Neuronal stem cell (in vitro differentiated cells): Measurements from ENCODE around the gene TM2D3.
"Not testable (repeated sequence)": the region's sequence is repeated elsewhere in the genome, so short reads cannot be mapped to it uniquely, and the experiment has no call there.

Experiments used
- DNase-seq: peaks from one replicate; pipeline ENCODE4 v3.0.0-alpha.2; 2013; ENCODE audit warnings: low spot score
- H2AFZ ChIP-seq: one replicate; pipeline ENCODE4 v1.6.1; 2013; ENCODE audit warnings: mild to moderate bottlenecking, low read length, inconsistent platforms
- H2AK5ac ChIP-seq: 2 replicates; pipeline ENCODE4 v1.6.1; 2013; ENCODE audit warnings: low read depth, mild to moderate bottlenecking, inconsistent platforms, low read length, moderate library complexity, mixed read lengths
- H2BK120ac ChIP-seq: 2 replicates; pipeline ENCODE4 v1.6.1; 2013; ENCODE audit warnings: low read depth, mild to moderate bottlenecking, inconsistent platforms, low read length, moderate library complexity, mixed read lengths
- H2BK12ac ChIP-seq: one replicate; pipeline ENCODE4 v1.6.1; 2013; ENCODE audit warnings: low read length, inconsistent platforms
- H2BK15ac ChIP-seq: 2 replicates; pipeline ENCODE4 v1.6.1; 2013; ENCODE audit warnings: mild to moderate bottlenecking, low read length, inconsistent platforms, mixed read lengths
- H2BK5ac ChIP-seq: one replicate; pipeline ENCODE4 v1.6.1; 2013; ENCODE audit warnings: inconsistent platforms, mild to moderate bottlenecking, low read length, moderate library complexity
- H3K14ac ChIP-seq: one replicate; pipeline ENCODE4 v1.6.1; 2013; ENCODE audit warnings: low read length, inconsistent platforms
- H3K18ac ChIP-seq: 2 replicates; pipeline ENCODE4 v1.6.1; 2013; ENCODE audit warnings: low read length, inconsistent platforms
- H3K23ac ChIP-seq: 2 replicates; pipeline ENCODE4 v1.6.1; 2013; ENCODE audit warnings: low read depth, mild to moderate bottlenecking, mixed read lengths, low read length, inconsistent platforms; ENCODE audit not compliant: poor library complexity
- H3K27ac ChIP-seq: replicated peaks from 3 replicates; pipeline ENCODE4 v1.5.1; 2013; ENCODE audit warnings: low read length, inconsistent platforms
- H3K27me3 ChIP-seq, 3 experiments: 2 replicates each; pipeline ENCODE4 v1.6.1; 2013; ENCODE audit warnings: low read length in 3 of 3, mild to moderate bottlenecking in 2 of 3, inconsistent platforms in 1 of 3, low read depth in 1 of 3, mixed read lengths in 1 of 3, moderate library complexity in 1 of 3; ENCODE audit not compliant: control insufficient read depth in 3 of 3, insufficient read depth in 3 of 3
- H3K36me3 ChIP-seq, 2 donors: replicated peaks in 1 of 2; 2 replicates each; pipeline ENCODE4 v1.6.1; 2013; ENCODE audit warnings: low read length in 2 of 2; ENCODE audit not compliant: control insufficient read depth in 2 of 2, insufficient read depth in 2 of 2
- H3K4ac ChIP-seq: 2 replicates; pipeline ENCODE4 v1.6.1; 2013; ENCODE audit warnings: inconsistent platforms, mild to moderate bottlenecking, low read length, moderate library complexity
- H3K4me1 ChIP-seq, 2 donors: 1 replicate in 1 of 2; 2 replicates in 1 of 2; pipeline ENCODE4 v1.6.1; 2013; ENCODE audit warnings: low read length in 2 of 2, low read depth in 1 of 2; ENCODE audit not compliant: control insufficient read depth in 2 of 2, insufficient read depth in 1 of 2
- H3K4me2 ChIP-seq: one replicate; pipeline ENCODE4 v1.6.1; 2013; ENCODE audit warnings: mild to moderate bottlenecking, low read length, inconsistent platforms; ENCODE audit not compliant: insufficient read depth, poor library complexity, severe bottlenecking
- H3K4me3 ChIP-seq, 2 donors: 2 replicates each; pipeline ENCODE4 v1.5.1; 2013; ENCODE audit warnings: low read length in 2 of 2, mild to moderate bottlenecking in 2 of 2, inconsistent platforms in 1 of 2, moderate library complexity in 1 of 2
- H3K79me1 ChIP-seq: one replicate; pipeline ENCODE4 v1.6.1; 2013; ENCODE audit warnings: low read depth, mild to moderate bottlenecking, inconsistent platforms, low read length, moderate library complexity
- H3K9ac ChIP-seq: one replicate; pipeline ENCODE4 v1.6.1; 2013; ENCODE audit warnings: mild to moderate bottlenecking, low read depth, low read length, inconsistent platforms; ENCODE audit not compliant: poor library complexity
- H3K9me3 ChIP-seq, 2 donors: replicated peaks in 1 of 2; 2 replicates each; pipeline versions ENCODE3 to v1.6.1; 2013; ENCODE audit warnings: low read length in 2 of 2, mild to moderate bottlenecking in 2 of 2, inconsistent platforms in 1 of 2, low read depth in 1 of 2, mixed read lengths in 1 of 2, moderate library complexity in 1 of 2; ENCODE audit not compliant: control insufficient read depth in 2 of 2, insufficient read depth in 1 of 2
- H4K8ac ChIP-seq: one replicate; pipeline ENCODE4 v1.6.1; 2013; ENCODE audit warnings: low read depth, mild to moderate bottlenecking, inconsistent platforms, low read length, moderate library complexity
- H4K91ac ChIP-seq: one replicate; pipeline ENCODE4 v1.6.1; 2013; ENCODE audit warnings: low read length, low read depth, mild to moderate bottlenecking, inconsistent platforms; ENCODE audit not compliant: poor library complexity
- WGBS, 2 donors: extraction: QIAGEN DNeasy Blood & Tissue Kit; methylation state at CpG; one replicate each; pipeline ENCODE4 v1.1.7; 2013; ENCODE audit warnings: missing lambda C conversion rate in 2 of 2, mixed read lengths in 1 of 2; ENCODE audit not compliant: insufficient read length in 2 of 2, insufficient replicate concordance in 1 of 2; ENCODE audit errors: extremely low coverage in 2 of 2; 5-methylcytosine and 5-hydroxymethylcytosine counted together

Gene TM2D3

GRCh38 chr15:101637038-101637437 is 15.1 kb downstream of the TM2D3 start:
- no peak overlapping the region for H3K23ac ChIP-seq

GRCh38 chr15:101635944-101636727 is 16.0 kb downstream of the TM2D3 start:
- Histone ChIP-seq H3K27me3 (no peaks in the 10 kb centered on the region), H2AK5ac (no peak overlapping the region), H3K36me3 (peaks cover 0 to 25% of the 10 kb centered on the region in 2 donors), H2BK120ac (no peak overlapping the region), H3K18ac (no peak overlapping the region), H3K14ac (no peak overlapping the region), H4K91ac (no peak overlapping the region), H3K9me3 (no peaks in the 10 kb centered on the region), H3K9ac (no peak overlapping the region), H2BK5ac (no peak overlapping the region), H4K8ac (no peak overlapping the region), H3K4me2 (no peak overlapping the region), H2BK15ac (no peak overlapping the region), H3K4ac (no peak overlapping the region), H3K27ac (no peak overlapping the region), H3K23ac (no peak overlapping the region), H3K79me1 (no peaks in the 10 kb centered on the region), H2AFZ (no peak overlapping the region), H3K4me1 (peaks cover 0 to 3% of the 10 kb centered on the region in 2 donors), H2BK12ac (no peak overlapping the region), H3K4me3 (no peak overlapping the region)
- no CpG with 5 or more reads among the region's 7 CpGs for WGBS, 2 donors
- no peak for DNase-seq

More at GRCh38 chr15:101637038-101637437, 15.1 kb downstream of the TM2D3 start:
- H2AK5ac ChIP-seq: no peak overlapping the region
- H3K4me2 ChIP-seq: no peak overlapping the region
- no peak overlapping the region for H3K27ac ChIP-seq
- no peak overlapping the region for H2BK15ac ChIP-seq
- H2BK120ac ChIP-seq: no peak overlapping the region
- no peaks in the 10 kb centered on the region for H3K27me3 ChIP-seq
- DNase-seq: no peak
- WGBS, 2 donors: no CpG with 5 or more reads among the region's 3 CpGs
- H2BK12ac ChIP-seq: no peak overlapping the region
- H4K91ac ChIP-seq: no peak overlapping the region
- no peak overlapping the region for H4K8ac ChIP-seq
- H3K9ac ChIP-seq: no peak overlapping the region
- H2BK5ac ChIP-seq: no peak overlapping the region
- H3K4me3 ChIP-seq: no peak overlapping the region
- no peaks in the 10 kb centered on the region for H3K79me1 ChIP-seq
- H3K4me1 ChIP-seq: peaks cover 0 to 3% of the 10 kb centered on the region in 2 donors
- no peaks in the 10 kb centered on the region for H3K9me3 ChIP-seq
- no peak overlapping the region for H2AFZ ChIP-seq
- H3K14ac ChIP-seq: no peak overlapping the region
- H3K18ac ChIP-seq: no peak overlapping the region
- H3K36me3 ChIP-seq: peaks cover 0 to 33% of the 10 kb centered on the region in 2 donors
- no peak overlapping the region for H3K4ac ChIP-seq

- no peaks in the 10 kb centered on the region for H3K27me3 ChIP-seq
- H3K36me3 ChIP-seq: peaks cover 0 to 3% of the 10 kb centered on the region in 2 donors
- no peak overlapping the region for H3K18ac ChIP-seq
- H3K4ac ChIP-seq: no peak overlapping the region
- no peak overlapping the region for H2AFZ ChIP-seq
- no peak overlapping the region for H3K14ac ChIP-seq
- no peak overlapping the region for H4K8ac ChIP-seq
- H3K79me1 ChIP-seq: no peaks in the 10 kb centered on the region
- H2AK5ac ChIP-seq: no peak overlapping the region
- no peak overlapping the region for H4K91ac ChIP-seq
- H3K4me2 ChIP-seq: no peak overlapping the region
- peaks cover 0 to 3% of the 10 kb centered on the region in 2 donors for H3K4me1 ChIP-seq
- H3K9ac ChIP-seq: no peak overlapping the region
- no peak overlapping the region for H2BK15ac ChIP-seq
- no peak overlapping the region for H2BK5ac ChIP-seq
- H2BK12ac ChIP-seq: no peak overlapping the region
- WGBS, 2 donors: no CpG with 5 or more reads among the region's 3 CpGs
- H3K23ac ChIP-seq: no peak overlapping the region
- no peak for DNase-seq
- no peaks in the 10 kb centered on the region for H3K9me3 ChIP-seq
- H3K4me3 ChIP-seq: no peak overlapping the region
- H2BK120ac ChIP-seq: no peak overlapping the region
- H3K27ac ChIP-seq: no peak overlapping the region
Observed at GRCh38 chr15:101633356-101633755, 18.8 kb downstream of the TM2D3 start.

- WGBS, 2 donors: no CpG with 5 or more reads among the region's 15 CpGs
- not testable (repeated sequence) for H4K8ac ChIP-seq
Observed at GRCh38 chr15:101626729-101627128, 25.5 kb downstream of the TM2D3 start.

More at GRCh38 chr15:101626729-101627128, 25.5 kb downstream of the TM2D3 start:
- not testable (repeated sequence) for H3K4me2 ChIP-seq, H3K14ac ChIP-seq, H3K18ac ChIP-seq, H2BK12ac ChIP-seq, DNase-seq, H2BK5ac ChIP-seq, H4K91ac ChIP-seq, H2AK5ac ChIP-seq, H2BK15ac ChIP-seq, H3K4me1 ChIP-seq, H3K27me3 ChIP-seq, H3K4ac ChIP-seq, H2BK120ac ChIP-seq, H3K27ac ChIP-seq, H3K4me3 ChIP-seq, H3K9ac ChIP-seq, H2AFZ ChIP-seq, H3K36me3 ChIP-seq, H3K23ac ChIP-seq, H3K79me1 ChIP-seq
- peaks cover 5 to 20% of the 10 kb centered on the region in 2 donors for H3K9me3 ChIP-seq
